ENCODE measurements around the gene RERE.
"Not testable (repeated sequence)": the region's sequence is repeated elsewhere in the genome, so short reads cannot be mapped to it uniquely, and the experiment has no call there.

Gene RERE

DNA sequence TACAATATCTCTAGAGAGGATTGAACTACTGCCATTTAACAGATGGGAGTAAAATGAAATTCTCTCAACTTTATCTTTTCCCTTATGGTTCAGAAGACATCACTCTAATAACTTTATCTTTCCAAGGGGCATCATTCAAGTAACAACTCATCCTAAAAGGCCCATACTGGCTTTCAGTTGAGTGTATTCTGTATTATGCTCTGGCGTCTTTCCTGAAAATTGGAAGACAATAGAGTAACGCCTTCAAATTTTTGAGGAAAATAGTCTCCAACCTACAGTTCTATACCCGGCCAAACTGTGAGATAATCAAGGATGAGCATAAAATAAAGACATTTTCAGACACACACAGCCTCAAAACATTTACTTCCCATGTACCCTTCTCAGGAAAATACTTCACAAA lies 103.3 kb downstream of the RERE start:
- no peak for DNase-seq (ENCODE audit: low read depth)

GRCh38 chr1:8712413-8713231 lies 104.8 kb downstream of the RERE start:
- peak; percentile 78 for DNase-seq (ENCODE audit: low read depth)

DNA sequence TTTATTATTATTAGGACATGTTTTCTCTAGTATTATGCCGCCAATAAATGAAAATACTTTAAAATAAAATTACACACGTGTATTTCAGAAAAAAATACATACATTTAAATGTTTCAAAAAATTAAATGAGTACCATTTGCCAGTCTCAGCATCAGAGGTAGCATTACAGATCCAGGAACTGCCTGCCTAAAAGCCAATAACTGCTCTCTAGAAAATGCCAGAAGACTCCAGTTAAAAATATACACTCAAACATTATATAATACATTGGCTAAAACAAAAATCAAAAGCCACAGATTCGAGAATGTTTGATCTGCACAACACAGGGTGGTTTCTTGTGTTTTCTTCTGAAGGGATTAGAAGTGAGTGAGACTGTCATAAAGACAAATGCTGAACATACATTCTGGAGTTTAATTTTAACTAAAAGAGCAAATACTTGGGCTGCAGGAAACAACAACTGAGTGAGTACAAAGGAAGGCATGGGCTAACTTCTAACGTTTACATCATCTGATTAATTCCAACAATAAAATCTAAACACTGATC lies 105.5 kb downstream of the RERE start:
- no peak for DNase-seq (ENCODE audit: low read depth)

DNA sequence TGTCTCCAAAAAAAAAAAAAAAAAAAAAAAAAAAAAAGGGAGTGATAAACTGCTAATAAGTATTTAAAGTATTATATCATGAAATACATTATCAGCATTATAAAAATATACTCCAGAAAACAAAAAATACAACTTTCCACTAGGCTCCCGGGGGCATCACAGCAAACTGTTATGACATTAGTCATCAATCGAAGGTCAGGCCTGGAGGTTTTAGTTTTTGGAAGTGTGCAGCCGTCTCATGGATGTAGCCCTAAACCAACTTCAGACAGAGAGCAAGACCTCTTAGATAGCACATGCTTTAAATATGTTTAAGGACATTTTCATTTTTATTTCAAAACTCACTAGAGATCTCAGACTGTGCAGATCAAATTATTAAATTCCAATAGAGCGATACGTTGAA lies 106.3 kb downstream of the RERE start:
- DNase-seq (ENCODE audit: low read depth) = no peak

DNA sequence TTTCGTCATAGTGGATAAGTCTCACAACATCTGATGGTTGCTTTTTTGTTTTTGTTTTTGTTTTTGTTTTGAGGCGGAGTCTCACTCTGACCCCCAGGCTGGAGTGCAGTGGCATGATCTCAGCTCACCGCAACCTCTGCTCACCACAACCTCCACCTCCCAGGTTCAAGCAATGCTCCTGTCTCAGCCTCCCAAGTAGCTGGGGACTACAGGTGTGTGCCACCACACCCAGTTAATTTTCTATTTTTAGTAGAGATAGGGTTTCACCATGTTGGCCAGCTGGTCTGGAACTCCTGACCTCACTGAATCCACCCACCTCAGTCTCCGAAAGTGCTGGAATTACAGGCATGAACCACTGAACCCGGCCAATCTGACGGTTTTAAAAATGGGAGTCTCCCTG lies 109.2 kb downstream of the RERE start:
- DNase-seq (ENCODE audit: low read depth) = no peak

GRCh38 chr1:8706995-8707396 lies 110.4 kb downstream of the RERE start:
- peak; percentile 52 for DNase-seq (ENCODE audit: low read depth)

DNA sequence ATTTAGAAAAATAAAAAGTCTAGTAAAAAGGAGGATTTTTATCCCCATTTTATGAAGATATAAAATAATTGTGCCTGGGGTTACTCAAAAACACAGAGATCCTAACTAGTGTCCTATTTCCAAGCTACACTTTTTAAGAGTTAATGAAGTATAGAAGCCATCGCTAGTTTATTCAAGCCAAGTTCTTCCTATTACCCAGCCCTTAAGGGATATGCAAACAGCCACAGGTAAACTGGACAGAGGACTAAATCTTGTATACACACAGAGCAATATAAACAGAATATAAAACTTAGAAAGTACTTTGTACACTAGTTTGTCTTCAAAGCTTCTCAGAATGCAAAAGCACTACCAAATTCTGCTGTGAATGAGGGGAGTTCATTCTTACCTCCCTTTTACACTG lies 111.1 kb downstream of the RERE start:
- no peak for DNase-seq (ENCODE audit: low read depth)

DNA sequence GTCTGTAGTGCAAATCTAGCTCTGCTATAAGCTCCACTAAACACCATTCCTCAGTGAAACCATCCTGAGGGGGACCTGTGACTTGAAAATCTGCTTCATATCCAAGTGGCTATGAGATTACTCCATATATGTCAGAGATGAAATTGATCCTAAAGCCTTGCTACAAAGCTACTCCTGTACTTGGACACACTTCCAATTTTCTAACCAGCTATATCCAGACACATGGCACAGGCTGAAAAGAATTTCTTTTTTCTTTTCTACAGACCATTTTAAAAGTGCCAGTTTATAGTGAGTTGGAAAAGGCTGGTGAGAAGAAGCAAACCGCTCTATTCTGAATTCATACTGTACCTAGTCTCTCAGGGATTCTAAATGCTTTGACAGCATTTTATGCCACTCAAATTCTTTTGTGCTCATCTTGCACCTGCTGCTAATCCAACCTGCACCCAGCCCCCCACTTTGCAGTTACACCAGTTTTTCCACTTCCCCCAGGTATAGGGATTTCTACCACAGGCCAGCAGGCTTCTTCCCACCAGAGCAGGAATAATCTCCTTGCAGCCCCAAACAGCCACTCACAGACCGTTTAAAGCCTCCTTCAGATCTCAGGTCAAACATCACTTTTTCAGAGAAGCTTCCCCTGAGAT lies 112.5 kb downstream of the RERE start:
- no peak for DNase-seq (ENCODE audit: low read depth)

GRCh38 chr1:8702850-8703810 lies 114.3 kb downstream of the RERE start:
- peak; percentile 83 for DNase-seq (ENCODE audit: low read depth)

GRCh38 chr1:8702472-8702849 lies 115.0 kb downstream of the RERE start:
- DNase-seq (ENCODE audit: low read depth) = no peak

DNA sequence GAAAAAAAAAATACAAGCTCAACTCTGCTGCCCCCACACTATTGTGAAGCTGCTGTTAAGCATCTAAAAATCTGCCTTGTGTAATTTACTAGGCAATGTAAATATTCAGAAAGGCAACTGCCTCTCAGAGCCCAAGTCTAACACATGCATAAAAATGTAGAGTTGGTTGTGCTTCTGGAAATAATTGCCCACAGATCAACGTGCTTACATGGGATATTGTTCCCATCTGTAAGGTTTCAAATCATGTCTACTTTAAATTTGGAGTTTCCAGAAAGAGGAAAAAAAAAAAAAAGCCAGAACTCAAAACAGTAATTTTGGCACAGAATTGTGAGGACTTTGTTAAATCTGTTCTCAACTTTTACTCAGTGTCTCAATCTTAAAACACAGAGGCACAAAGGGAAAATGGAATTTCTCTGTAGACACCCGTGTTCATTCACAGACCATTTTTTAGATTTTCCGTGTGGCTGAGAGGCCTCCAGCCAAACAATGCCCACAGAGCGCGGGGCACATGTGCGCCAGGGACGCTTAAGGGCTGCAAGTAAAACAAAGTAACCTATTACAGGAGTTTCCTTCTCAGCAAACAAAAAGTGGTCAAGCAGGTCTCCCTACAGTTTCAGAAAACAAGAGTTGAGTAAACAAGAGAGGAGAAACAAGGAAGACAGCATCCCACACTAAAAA lies 115.5 kb downstream of the RERE start:
- DNase-seq (ENCODE audit: low read depth) = no peak

- DNase-seq (ENCODE audit: low read depth) = no peak
These were observed 117.8 kb downstream of the RERE start for GRCh38 chr1:8699679-8700078.

- no peak for DNase-seq (ENCODE audit: low read depth)
These were observed 118.4 kb downstream of the RERE start for GRCh38 chr1:8698937-8699447.

- DNase-seq (ENCODE audit: low read depth) = no peak
These were observed 119.3 kb downstream of the RERE start for GRCh38 chr1:8698012-8698630.

DNA sequence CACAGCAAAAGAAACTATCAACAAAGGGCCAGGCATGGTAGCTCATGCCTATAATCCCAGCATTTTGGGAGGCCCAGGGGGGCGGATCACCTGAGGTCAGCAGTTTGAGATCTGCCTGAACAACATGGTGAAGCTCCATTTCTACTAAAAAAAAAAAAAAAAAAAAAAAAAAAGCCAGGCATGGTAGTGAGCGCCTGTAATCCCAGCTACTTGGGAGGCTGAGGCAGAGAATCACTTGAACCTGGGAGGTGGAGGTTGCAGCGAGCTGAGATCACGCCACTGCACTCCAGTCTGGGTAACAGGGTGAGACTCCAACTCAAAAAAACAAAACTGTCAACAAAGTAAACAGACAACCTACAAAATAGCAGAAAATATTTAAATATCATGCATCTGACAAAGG lies 122.0 kb downstream of the RERE start:
- not testable (repeated sequence) for DNase-seq (ENCODE audit: low read depth)

DNA sequence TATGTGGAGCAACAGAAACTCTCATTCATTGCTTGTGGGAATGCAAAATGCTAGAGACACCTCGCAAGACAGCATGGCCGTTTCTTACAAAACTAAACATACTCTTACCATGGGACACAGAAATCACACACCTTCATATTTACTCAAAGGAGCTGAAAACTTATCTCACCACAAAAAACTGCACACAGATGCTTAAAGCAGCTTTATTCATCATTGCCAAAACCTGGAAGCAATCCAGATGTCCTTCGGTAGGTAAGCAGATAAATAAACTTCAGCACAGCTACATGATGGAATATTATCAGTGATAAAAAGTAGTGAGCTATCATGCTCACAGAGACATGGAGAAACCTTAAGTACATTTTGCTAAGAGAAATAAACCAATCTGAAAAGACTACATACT lies 124.3 kb downstream of the RERE start:
- no peak for DNase-seq (ENCODE audit: low read depth)

GRCh38 chr1:8691662-8692061 lies 125.8 kb downstream of the RERE start:
- no peak for DNase-seq (ENCODE audit: low read depth)

DNA sequence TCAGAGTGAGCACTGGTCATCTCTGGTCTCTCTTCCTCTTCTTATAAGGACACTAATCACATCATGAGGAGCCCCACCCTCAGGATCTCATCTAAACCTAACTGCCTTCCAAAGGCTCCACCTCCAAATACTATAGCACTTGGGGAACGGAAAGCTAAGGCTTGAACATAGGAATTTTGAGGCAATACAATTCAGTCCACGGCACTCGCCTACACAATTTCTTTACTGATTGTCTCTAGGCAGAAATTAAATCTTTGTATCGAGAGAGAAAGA lies 127.3 kb downstream of the RERE start:
- no peak for DNase-seq (ENCODE audit: low read depth)

DNA sequence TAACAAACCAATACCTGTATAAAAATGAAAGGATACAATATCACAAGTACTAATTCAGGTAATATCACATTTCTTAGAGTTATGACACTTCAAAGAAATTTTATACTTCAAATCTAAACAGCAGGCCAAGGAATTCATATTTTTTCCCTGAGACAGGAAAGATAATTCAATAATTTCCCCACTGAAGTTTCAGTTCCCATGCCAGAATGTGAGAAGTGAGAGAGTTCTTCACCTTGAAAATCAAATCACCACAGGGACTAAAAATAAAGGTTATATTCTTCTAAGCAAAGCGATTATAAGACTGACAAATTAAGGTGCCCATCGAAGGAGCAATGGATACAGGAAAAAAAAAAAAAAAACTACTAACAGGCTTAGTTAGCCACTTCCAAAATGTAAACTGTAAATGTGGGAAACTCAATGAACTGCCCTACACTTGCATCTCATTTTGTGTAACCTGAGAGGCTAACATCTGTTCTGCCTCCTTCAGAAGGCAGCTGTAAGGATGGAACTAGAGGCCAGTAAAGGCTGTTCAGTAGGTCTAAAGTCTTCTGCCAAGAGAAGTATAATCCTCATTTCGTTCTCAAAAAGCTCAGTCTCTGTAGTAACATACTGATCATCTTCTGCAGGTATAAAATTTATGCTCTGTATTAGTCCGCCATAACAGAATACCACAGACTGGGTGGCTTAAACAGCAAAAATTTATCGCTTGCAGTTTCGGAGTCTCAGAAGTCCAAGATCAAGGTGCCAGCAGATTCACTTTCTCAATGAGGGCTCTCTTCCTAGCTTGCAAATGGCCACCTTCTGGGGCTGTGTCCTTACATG lies 127.8 kb downstream of the RERE start:
- no peak for DNase-seq (ENCODE audit: low read depth)

- DNase-seq (ENCODE audit: low read depth) = no peak
These were observed 129.9 kb downstream of the RERE start for GRCh38 chr1:8687538-8687937.
